T-helper 2 cell (primary cell): Measurements from ENCODE around the gene PITPNM3.

Experiments used
- DNase-seq, 5 experiments: peaks; one replicate each; pipeline versions ENCODE4 v3.0.0 to v3.0.0-alpha.2; 2012 to 2022

PITPNM3 gene

DNA sequence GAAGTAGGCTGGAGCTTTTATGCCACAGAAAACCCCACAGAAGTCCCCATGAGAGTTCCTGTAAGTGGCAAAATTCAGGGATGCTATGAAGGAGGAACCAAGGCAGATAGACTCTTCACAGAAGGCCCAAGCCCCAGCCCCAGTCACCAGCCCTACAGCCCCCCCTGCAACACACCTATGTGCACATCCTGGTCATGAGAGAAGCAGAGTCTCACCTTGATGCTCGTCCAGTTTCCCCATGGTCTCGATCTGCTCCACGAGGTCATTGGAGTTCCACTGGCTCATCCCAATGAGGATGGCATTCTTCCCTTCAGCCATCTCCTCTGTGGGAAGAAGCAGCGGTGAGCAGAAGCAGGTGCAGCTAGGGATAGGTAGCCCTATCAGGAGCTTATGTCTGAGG, 31.2 kb downstream of the PITPNM3 start:
- DNase-seq: no peak

DNA sequence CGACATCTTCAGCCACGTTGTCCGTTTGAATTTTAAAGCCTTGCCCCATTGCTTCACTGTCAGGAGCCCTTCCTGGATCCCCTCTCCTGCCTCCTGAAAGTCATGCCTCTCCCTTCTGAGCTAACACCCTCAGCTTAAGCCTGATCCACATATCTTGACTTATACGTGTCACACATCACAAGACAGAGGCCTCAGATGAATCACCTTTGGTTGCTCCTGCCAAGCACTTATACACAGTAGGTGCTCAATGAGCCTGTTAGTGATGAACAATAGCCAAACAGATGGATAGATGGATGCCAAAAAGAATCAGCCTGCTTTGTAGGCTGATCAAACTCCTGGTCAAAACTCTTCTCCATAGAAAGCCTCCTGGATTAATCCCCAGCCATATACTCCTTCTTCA, 31.8 kb downstream of the PITPNM3 start:
- no peak for DNase-seq

DNA sequence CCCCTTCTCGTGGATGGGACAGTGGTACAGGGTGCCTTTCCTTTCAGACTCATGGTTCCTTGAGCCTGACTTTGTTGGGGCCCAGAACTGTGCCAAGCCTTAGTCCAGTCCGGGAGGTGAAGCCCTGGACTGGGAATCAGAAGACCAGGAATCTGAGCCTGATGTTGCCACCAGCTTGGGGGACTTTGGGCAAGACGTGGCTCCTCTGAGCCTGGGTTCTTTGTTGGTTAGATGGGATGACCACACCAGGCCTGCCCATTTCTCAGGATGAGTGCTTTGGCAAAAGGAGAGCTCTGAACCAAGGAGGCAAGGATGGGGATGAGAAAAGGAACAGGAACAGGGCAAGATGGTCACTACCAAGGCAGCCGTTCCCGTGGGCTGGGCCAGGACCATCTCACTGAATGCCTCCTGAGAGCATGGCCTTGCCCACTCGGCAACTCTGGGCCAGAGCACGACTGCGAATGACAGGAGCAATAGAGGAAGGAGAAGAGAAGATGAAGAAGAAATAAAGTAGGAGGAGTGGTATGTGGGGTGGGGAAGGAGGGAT, 32.5 kb downstream of the PITPNM3 start:
- no peak for DNase-seq

DNA sequence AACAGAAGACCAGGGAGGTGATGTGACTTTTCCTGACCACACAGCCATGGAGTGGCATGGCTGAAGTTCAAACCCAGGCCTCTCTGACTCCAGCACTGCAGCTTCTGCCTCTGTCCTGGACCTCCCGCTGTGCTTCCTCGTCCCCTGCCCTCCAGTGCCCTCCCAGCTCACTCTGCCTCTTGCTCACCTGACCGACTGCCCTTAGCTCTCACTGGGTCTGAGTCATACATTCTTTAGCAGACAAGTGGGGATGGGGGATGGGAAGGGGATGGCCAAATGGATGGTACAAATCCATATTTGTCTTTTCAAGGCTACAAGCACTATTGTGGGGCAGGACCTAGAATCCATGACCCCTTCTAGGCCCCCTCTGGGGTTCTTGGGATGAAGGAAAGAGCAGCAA, 33.0 kb downstream of the PITPNM3 start:
- DNase-seq: no peak

DNA sequence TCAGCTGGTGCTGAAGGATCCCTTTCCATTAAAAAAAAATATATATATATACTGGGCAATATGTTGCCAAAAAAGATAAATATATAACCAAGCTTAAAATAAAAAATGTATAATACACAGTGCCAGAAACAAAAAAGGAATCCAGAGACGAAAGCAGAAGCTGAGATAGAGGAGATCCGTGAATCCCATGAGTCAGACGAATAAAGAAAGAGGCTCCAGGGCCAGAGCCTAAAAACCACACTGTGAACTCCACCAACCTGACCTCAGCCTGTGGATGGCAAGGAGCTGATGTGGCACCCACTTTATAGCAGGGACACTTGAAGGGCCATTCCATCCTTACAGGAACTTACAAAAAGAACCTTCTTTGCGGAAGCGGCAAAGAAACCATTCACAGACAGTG, 34.8 kb downstream of the PITPNM3 start:
- DNase-seq: no peak

DNA sequence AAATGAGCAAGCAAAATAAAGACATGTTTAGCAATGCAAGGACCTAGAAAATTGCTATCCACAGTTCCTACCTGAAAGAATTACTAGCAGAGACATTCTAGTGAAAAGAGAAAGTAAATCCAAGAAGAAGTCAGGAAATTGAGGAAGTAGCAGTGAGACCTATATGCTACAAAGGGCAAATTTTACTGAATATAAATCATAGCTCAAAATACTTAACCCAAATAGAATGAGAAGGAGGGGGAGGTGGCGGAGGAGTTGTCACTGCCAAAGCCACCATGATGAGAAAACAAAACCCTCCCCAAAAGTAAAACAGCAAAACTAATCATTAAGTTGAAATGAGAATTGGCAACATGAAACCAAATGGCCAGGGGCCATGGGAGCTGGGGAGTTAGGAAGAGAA, 39.3 kb downstream of the PITPNM3 start:
- no peak for DNase-seq

DNA sequence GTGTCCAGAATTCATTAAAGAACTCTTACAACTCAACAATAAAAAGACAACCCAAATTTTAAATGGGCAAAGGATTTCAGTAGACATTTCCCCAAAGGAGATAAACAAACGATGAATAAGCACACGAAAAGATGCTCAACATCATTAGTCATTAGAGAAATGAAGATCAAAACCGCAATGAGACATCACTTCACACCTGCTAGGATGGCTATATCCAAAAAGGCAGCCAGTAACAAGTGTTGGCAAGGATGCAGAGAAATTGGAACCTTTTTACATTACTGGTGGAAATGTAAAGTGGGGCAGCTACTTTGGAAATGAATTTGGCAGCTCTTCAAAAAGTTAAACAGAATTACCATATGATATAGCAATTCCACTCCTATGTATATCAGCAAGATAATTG, 42.0 kb downstream of the PITPNM3 start:
- DNase-seq: no peak

DNA sequence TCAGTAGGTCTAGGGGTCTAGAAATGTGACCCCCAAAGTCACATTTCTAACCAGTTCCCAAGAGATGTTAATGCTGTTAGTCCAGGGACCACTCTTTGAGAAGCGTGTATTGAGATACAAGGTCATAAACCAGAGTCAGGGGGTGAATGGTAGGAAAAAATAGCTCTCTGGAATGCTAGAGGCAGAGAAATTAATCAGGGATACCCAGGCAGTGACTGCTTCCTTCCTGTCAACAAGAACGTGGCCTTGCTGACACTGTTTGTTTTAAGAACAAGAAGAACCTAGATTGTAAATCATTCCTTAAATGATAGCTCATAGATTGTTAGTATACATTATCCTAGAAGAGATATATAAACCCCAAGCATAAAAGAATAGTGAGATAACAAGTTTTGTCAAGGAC, 43.8 kb downstream of the PITPNM3 start:
- DNase-seq: no peak

DNA sequence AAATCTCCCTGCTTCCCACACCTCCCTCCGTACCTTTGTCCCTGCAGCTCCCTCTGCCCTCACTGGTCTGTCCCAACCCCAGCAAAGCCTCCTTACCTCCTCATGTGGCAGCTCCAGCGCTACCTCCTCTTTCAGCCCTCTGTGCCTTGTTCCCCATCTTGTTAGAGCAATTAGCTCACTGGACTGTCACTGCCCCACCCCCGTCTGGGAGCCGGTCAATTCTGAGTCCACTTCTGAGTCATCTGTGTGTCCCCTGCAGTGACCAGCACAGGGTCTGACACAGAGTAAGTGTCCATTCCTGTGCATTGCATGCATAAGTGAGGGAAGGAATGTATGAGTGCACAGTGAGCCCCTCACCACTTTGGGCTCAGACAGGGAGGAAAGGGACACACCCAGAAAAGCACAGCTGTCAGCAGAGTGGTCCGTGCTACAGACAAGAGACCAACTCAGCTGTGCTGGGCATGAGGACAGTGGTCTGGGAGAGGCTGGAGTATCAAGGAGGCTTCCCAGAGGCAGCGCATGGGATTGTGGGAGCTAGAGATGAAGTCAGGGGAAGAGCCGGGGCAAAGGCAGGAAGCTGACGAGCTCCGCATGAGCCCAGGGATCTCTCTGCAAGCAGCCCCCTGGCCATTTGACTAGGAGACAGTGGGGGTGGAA, 45.9 kb downstream of the PITPNM3 start:
- DNase-seq: no peak

DNA sequence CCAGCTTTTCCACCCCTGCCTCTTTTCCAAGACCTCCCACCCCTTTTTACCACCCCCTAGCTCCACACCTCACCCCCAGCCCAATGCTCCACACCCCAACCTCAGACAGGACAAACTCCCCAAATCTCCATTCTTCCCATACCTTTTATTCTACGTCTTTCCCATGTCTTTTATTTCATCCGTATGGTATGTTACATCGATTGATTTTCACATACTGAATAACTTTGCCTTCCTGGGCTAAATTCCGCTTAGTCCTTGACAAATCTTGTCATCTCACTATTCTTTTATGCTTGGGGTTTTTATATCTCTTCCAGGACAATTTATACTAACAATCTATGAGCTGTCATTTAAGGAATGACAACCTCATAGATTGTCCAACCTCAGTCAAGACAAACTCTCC, 46.4 kb downstream of the PITPNM3 start:
- no peak for DNase-seq

DNA sequence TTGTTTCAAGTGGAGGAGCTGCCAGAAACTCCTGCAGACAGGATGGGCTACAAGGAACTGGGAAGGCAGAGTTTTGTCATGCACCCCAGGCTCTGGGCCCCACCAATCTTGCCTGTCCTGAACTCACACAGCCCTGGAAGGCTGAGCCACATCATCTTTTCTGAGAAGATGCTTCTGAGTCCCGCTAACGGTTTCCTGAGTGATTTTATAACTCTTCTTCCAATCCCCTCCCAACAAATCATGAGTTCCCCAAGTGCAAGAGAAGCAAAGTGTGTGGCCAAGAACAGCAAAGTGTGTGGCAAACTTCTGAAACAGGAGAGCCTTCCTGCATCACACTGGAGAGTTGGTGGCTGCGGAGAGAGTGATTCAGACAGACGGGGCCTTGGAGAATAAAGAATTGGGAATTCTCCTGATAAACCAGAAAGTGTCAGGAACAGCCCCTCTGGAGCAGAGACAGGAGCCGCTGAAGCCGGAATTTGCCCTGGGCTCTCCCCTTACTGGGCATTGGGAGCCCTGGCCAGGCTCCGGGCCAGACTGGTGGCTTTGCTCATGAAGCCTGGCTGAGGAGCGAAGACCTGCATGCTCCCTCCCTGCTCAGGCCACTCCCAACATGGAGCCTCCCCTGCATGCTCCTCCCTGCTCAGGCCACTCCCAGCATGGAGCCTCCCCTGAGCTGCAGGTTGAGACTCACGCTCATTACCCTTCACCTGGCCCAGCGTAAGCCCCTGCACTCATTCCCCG, 47.2 kb downstream of the PITPNM3 start:
- DNase-seq: no peak

DNA sequence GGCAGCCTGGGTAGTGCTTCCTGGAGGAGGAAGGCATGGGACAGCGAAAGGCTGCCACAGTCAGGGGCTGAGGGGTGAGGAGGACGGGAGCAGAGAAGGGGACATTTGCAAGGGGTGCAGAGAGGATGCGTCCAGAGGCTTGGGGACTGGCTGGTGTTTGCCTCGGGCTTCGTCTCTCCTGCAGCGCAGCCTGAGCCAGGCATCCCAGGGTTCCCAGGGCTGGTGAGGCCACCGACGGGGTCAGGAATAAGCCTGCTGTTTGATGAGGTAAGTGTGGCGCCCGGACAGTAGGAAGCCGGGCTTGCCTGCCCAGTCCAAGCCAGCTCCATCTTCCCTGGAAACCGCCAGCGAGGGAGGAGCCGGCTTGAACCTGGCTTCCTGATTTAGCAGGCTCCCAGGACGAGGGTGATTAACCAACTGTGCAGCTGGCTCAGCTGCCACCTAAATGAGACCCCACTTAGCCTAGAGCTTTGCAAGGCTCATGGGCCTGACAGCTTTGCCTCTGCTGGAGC, 47.8 kb downstream of the PITPNM3 start:
- no peak for DNase-seq

DNA sequence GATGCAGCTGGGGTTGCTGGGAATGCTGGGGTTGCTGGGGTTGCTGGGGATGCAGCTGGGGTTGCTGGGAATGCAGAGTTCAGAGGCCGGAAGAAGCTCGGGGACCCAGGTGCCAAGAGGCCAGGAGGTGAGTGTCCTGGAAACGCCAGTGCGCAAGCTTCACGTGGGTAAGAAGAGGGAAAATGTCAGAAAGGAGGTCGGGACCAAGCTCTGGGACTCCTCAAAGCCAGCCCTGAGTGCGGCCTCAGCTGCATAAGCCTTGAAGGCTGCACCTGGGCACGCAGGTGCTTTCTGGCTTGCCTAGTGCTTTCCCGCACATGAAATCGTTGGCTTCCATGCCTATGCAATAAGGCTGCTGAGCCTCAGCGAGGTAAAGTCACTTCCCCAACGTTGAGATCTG, 48.3 kb downstream of the PITPNM3 start:
- no peak for DNase-seq

DNA sequence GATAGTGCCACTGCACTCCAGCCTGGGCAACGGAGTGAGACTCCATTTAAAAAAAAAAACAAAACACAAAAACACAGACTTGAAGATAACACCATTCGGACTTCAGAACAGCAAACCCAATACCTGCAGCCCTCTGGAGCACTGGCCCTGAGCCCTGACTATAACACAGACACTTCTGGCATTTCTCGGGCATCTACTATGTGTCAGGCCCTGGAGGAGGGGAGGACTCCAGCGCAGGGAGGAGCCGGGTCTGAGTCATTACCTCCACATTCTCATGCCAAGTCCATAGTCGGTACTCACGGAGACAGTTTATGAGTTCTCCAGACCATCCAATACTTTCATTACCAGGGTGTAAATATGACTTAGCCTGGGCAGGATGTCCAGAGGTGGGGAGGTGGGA, 48.8 kb downstream of the PITPNM3 start:
- DNase-seq: no peak

DNA sequence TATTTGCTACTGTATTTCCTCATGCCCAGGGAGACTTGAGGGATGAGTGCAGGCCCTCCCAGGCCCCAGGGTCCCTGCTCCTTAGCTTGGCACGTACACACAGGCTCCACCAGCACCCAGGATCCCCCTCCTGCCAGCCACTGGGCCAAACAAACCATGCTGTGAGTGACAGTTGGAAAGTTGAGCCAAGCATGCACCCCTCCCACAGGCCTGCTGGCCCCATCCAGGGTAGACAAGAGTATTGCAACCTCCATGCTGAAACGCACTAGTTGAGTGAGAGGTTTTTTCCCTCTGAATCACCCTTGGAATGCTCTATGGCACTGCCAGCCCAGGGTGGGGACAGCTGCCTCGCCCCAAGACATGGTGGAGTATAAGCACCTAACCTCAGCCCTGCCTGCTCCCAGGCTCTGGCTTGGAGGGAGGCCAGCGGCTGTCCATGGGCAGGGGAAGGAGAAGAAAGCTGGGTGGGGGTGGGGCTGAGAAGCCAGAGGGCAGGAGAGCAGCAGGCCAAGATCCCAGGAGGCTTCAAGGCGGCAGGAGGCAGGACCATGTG, 49.6 kb downstream of the PITPNM3 start:
- DNase-seq: no peak

DNA sequence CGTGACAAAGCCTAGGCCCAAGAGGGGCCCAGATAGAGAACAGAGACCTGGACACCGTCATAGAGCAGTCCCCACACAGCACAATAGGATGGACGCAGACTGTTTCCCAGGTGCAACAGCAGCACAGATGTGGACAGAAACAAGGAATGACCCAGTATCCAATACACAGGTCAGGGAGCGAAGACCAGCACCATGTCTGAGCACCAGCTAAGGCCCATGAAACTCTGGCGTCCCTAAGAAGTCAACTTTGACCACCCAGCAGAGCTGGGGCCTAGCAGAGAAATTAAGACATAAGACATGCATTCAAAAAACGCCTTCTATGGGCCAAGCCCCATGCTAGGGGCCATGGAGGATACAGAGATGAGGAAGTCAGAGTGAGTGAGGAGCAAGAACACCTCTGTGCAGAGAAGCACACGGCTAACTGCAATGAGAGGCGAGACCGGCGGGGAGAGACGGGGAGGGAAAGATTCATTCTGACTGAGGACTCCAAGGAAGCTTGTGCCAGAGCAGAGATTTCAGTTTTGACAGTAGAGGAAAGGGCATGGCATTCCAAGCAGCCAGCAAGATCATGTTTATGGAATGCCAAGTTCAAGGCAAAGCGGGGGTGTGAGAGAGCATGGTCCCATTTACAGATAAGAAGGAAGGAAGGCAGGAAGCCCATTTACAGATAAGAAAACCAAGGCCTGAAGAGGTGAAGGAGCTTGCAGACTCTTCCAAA, 50.8 kb downstream of the PITPNM3 start:
- DNase-seq: no peak

DNA sequence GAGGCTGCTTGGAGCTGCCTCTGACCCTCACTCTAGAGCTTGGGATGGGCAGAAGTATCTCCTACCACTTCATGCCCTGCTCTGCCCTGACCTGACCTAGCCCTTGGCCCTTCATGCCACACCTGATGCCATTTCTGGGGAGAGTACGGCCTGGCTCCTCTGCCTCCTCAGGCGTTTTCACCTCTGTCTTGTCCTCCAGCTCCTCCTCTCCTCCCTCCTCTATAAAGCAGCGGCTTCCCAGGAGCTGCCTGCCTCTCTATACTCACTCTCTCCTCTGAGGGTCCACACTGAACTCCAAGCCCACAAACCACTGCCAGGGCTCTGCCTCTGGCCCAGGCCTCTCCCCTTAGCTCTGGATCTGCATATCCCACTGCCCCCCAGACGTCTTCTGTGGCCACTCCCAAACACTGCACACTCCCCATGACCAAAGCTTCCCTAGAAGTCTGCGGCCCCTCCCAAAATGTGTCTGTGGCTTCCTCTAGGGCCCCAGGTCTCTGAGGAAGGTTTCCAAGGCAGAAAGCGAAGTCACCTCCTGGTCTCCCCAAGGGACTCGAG, 52.6 kb downstream of the PITPNM3 start:
- no peak for DNase-seq

DNA sequence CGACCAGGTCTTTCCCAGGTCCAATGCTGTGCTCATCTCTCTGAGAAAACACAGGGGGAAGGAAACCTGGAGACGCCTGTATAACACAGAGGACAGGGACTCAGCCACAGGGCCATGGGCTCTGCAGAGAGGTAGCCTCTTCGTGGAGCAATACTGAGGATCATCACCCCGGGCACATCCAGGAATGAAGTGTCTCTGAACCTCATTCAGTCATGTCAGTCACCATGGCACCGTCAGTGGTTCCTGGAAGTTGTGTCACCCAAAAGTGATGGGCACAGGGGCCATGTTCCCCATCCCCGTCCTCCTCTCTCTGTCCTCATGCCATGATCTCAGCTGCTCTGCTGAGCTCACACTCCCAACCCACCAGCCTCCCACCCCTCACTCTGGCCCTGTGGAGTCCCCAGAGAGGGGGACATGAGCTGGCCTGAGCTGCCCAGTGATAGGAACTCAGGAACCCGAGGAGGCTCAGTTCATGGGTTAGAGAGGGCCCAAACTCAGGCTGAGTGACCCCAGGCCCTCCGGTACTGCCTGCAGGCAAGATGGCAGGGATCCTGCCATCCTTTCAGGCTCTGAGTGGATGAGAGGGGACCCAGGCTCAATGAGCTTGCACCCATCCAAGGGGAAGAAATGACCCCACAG, 53.4 kb downstream of the PITPNM3 start:
- no peak for DNase-seq

DNA sequence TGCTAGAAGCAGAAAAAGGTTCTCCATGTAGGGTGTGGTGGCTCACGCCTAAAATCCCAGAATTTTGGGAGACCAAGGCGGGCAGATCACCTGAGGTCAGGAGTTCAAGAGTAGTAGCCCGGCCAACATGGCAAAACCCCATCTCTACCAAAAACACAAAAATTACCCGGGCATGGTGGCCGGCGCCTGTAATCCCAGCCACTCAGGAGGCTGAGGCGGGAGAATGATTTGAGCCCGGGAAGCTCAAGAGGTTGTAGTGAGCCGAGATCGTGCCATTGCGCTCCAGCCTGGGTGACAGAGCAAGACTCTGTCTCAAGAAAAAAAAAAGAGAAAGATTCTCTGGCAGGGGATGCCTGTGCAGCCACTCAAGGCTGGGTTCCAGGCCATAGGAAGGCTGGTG, 54.2 kb downstream of the PITPNM3 start:
- no peak for DNase-seq

DNA sequence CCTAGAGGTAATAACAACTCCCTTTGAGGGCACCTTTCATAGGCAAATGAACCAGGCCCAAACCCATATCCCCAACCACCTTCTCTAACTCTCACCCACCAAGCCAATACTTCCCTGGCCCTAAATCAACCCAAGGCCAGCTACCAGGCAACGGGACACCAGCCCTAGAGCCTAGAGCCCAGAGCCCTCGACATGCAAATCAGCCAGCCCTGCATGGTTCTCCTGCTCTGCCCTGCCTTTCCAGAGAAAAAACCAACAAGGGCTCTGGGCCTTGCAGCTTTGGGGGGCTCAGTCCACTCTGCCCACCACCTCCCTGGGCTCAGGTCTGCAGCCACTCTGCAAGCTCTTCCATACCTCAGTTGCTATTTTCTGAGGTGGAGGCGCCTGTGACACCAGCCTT, 55.0 kb downstream of the PITPNM3 start:
- DNase-seq: no peak

DNA sequence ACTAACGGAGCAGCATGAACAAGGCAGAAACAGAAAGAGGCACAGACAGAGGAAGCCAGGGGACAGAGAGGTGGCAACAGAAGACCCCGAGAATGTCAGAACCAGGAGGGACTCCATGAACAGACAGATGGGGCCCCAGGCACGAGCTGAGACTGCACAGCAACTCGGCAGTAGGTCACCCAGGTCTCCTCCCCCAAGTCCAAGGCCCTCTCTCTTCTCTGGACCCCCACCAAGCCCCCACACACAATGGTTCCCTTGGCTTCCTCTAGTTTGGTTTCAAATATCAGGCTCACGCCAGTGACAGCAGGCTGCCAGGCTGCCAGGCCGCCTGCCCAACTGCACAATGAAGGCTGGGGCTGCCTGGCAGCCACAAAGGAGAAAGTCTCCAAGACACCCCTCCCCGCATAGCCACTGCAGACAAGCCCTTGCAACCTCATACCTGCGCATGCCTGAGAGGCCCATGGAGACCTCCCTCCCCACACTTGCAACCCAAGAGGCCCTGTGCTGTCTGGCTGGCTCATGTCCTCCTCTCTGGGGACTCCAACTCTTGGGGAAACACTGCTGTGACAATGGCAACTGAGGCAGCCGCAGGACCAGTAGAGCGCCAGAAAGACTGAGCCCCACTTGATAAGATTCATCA, 57.3 kb downstream of the PITPNM3 start:
- no peak for DNase-seq

DNA sequence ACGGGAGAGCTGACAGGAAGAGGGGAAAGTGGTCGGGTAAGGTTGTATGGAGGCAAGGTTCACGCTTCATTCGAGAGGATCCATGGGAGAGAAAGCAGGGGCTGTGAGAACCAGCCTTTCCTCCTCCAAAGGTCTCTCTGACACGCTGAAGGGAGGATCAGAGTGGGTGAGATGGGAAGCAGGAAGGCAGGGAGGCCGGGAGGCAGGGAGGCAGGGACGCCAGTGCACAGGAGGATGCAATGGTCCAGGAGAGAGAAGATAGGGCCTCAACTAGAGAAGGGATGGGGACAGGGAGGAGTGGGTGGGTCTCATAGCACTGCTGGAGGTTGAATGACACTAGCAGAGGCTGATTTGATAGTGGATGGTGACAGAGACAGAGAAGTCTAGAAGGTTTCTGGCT, 58.0 kb downstream of the PITPNM3 start:
- no peak for DNase-seq
